IPS-20b (cell line): ENCODE results near the gene SMOC2.
"Not testable (repeated sequence)": the region's sequence is repeated elsewhere in the genome, so short reads cannot be mapped to it uniquely, and the experiment has no call there.

Experiments
- H3K27ac ChIP-seq: one replicate; pipeline ENCODE4 v1.5.1; 2013; ENCODE audit warnings: low read length
- H3K27me3 ChIP-seq: 2 replicates; pipeline ENCODE4 v1.6.1; 2013; ENCODE audit warnings: mild to moderate bottlenecking, low read length, inconsistent platforms; ENCODE audit not compliant: insufficient read depth
- H3K36me3 ChIP-seq: 2 replicates; pipeline ENCODE4 v1.6.1; 2013; ENCODE audit warnings: low read depth, mild to moderate bottlenecking, inconsistent platforms, low read length, moderate library complexity; ENCODE audit not compliant: insufficient read depth
- H3K4me1 ChIP-seq: 2 replicates; pipeline ENCODE4 v1.6.1; 2013; ENCODE audit warnings: mild to moderate bottlenecking, control low read depth, inconsistent platforms, low read length, moderate library complexity; ENCODE audit not compliant: insufficient read depth
- H3K4me3 ChIP-seq: 2 replicates; pipeline ENCODE4 v1.5.1; 2013; ENCODE audit warnings: mild to moderate bottlenecking, low read length, inconsistent platforms
- H3K9ac ChIP-seq: 2 replicates; pipeline ENCODE4 v1.6.1; 2013; ENCODE audit warnings: low read depth, mild to moderate bottlenecking, inconsistent platforms, low read length, moderate library complexity
- H3K9me3 ChIP-seq: 2 replicates; pipeline ENCODE4 v1.6.1; 2013; ENCODE audit warnings: mild to moderate bottlenecking, low read depth, low read length, inconsistent platforms; ENCODE audit not compliant: insufficient read depth

SMOC2 gene

DNA sequence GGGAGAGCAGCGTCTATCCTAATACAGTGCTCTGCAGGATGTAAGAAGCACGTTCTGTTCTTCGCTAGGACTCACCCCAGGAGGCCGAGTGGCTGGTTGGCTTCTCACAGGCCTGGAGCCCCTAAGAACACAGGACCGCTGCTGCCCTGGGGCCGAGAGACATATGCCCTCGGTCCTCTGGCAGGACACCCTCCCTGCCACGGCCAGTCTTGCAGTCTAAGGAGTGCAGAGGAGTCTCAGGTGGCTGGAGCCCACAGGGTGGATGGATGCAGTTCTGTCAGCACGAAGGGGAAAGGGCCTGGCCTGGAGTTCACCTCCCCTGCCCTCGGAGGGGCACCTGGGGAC, 96.5 kb downstream of the SMOC2 start:
- Histone ChIP-seq H3K9me3 (no peaks in the 10 kb centered on the region), H3K9ac (no peak overlapping the region), H3K36me3 (no peaks in the 10 kb centered on the region), H3K4me1 (peaks cover 17% of the 10 kb centered on the region; the same call in 1 of the 2 replicates), H3K4me3 (no peak overlapping the region), H3K27ac (no peak overlapping the region), H3K27me3 (no peaks in the 10 kb centered on the region)

DNA sequence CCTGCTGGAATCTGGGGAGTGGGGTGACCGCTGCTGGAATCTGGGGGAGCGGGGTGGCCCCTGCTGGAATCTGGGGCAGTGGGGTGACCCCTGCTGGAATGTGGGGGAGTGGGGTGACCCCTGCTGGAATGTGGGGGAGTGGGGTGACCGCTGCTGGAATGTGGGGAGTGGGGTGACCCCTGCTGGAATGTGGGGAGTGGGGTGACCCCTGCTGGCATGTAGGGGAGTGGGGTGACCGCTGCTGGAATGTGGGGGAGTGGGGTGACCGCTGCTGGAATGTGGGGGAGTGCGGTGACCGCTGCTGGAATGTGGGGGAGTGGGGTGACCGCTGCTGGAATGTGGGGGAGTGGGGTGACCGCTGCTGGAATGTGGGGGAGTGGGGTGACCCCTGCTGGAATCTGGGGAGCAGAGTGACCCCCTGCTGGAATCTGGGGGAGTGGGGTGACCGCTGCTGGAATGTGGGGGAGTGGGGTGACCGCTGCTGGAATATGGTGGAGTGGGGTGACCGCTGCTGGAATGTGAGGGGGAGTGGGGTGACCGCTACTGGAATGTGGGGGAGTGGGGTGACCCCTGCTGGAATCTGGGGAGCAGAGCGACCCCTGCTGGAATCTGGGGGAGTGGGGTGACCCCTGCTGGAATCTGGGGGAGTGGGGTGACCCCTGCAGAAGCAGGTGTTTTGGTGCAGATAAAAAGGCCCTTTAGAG, 97.4 kb downstream of the SMOC2 start:
- H3K27me3 ChIP-seq, H3K9me3 ChIP-seq, H3K27ac ChIP-seq, H3K36me3 ChIP-seq, H3K9ac ChIP-seq, H3K4me3 ChIP-seq: not testable (repeated sequence)
- peaks cover 17% of the 10 kb centered on the region; the same call in 1 of the 2 replicates for H3K4me1 ChIP-seq

DNA sequence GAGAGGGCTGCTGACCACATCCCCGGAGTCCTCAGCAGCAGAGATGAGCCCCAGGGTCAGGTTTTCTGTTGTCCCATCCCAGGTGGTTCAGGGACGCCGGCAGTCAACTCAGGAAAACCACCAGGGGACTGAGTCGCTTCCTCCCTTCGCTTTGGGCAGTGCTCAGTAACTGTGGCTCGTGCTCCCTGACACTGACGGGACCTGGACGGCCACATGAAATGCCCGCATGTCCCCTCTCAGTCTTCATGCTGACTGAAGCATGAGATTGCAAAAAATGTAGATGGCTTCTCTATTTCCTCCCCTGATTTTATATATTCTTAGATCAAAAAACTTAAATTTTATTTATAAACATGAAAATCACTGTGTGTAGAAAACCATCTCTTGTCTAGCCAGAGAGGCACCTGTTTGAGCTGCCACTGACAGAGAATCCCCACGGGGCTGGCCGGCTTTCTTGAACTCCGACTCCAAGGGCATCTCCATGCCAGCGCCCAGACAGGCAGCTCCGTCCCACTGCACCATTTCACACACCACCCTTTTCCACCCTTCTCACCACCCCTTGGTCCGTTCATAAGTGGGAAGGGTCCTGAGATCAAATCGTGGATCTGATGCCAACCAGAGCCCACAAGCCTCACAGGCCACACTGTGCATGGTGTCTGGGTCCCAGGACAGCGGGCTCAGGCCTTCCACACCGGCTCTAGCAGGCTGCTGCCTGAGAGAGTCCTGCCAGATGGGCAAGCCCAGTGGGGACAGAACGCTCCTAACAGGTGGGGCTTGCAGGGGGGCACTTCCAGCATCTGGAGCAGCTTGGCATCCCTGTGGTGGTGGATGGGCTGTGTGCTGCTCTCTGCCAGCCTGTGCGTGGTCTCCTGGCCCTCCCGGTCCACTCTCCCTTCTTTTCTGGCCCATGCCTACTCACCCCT, 98.2 kb downstream of the SMOC2 start:
- H3K27ac ChIP-seq, result no peak overlapping the region
- no peaks in the 10 kb centered on the region for H3K9me3 ChIP-seq
- H3K9ac ChIP-seq, result no peak overlapping the region
- H3K4me3 ChIP-seq, result no peak overlapping the region
- H3K27me3 ChIP-seq, result no peaks in the 10 kb centered on the region
- peaks cover 17% of the 10 kb centered on the region; the same call in 1 of the 2 replicates for H3K4me1 ChIP-seq
- H3K36me3 ChIP-seq, result no peaks in the 10 kb centered on the region

DNA sequence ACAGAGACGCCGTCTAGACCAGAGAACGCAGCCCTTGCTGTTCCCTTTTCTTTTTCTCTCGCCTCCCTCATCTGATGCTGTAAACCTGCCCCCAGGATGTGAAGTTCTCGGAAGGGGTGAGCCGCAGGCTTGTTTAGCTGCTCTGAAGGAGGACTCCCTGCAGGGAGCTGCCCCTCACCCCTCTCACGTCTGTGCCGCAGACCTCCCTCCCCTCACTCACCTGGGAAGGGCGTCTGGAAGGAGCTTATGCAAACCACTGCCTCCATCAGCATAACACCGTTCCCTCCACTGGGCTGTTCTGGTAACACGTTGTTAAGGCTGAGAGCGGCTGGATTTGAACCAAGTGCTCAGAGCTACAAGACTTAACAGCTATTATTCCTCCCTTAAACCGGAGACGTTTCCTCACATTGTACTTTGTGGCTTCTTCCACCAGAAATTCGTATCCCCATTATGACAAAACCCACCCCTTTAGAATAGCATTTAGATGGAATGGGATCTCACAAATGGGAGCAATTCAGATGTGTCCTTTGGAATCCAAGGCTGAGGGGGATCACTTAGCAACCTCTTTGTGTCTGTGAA, 99.8 kb downstream of the SMOC2 start:
- H3K4me1 ChIP-seq, result peaks cover 17% of the 10 kb centered on the region; the same call in 1 of the 2 replicates
- H3K36me3 ChIP-seq, result no peaks in the 10 kb centered on the region
- H3K9ac ChIP-seq, result no peak overlapping the region
- no peak overlapping the region for H3K27ac ChIP-seq
- no peak overlapping the region; the same call in 1 of the 2 replicates for H3K4me3 ChIP-seq
- H3K9me3 ChIP-seq, result no peaks in the 10 kb centered on the region
- no peaks in the 10 kb centered on the region for H3K27me3 ChIP-seq

DNA sequence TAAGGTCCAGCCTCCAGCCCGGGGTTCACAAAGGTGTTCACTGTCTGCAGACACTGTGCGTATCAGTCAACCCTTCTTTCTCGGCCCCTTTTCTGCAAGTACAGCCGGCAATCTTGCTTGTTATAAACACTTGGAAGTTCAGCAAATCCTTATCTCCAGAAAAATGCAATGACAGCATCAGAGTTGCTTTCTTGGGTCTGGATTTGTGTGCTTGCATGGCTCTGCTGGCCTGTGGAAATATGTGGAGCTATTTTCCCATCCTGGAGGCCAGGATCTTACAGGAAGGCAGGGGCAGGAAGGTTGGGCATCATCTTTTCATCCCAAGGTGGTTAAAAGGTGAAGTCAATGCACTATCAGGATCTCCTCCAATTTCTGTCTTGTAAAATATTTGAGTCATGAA, 100.3 kb downstream of the SMOC2 start:
- H3K9ac ChIP-seq, result no peak overlapping the region

DNA sequence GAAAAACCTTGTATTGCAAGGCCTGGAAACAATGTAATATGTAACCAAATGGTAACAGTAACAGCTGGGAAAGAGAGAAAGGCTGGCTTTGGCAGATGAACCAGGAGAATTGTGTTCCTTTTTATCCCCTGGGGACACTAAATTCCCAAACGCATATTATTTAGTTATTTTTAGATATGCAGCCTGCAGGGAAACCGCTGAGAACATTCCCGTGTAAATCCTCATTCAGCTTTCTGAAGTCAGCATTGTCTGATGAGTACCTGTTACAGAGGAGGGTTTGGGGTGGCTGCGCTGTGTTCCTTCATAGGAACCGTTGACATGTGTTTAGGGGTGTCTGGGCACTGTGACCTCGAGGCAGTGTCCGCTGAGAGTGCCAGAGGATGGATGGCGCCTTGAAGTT, 101.3 kb downstream of the SMOC2 start:
- H3K4me3 ChIP-seq, result no peak overlapping the region
- H3K4me1 ChIP-seq, result peaks cover 17% of the 10 kb centered on the region; the same call in 1 of the 2 replicates

More for the DNA sequence above, 100.3 kb downstream of the SMOC2 start:
- no peak overlapping the region for H3K4me3 ChIP-seq
- H3K9me3 ChIP-seq, result no peaks in the 10 kb centered on the region
- H3K27me3 ChIP-seq, result no peaks in the 10 kb centered on the region
- H3K27ac ChIP-seq, result no peak overlapping the region
- H3K4me1 ChIP-seq, result peaks cover 17% of the 10 kb centered on the region; the same call in 1 of the 2 replicates
- H3K36me3 ChIP-seq, result no peaks in the 10 kb centered on the region

DNA sequence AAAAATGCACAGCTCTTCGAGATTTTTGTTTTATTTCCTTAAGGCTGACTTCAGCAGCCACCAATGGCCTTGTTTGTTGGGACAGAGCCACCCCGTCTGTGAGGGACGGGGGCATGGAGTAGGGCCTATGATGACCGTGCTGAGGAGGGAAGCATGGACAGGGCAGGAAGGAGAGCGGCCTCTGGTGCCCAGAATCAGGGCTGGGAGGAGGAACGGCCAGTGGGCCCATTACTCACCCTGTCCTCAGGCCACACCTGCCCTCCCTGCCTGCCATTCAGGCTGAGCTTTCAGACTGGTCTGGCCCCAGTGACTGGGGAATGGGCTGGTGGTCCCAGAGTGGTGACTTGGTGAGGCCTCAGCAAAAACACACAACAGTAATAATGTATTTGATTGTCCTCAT, 104.4 kb downstream of the SMOC2 start:
- Histone ChIP-seq H3K27ac (no peak overlapping the region), H3K9me3 (no peaks in the 10 kb centered on the region), H3K4me1 (peaks cover 14% of the 10 kb centered on the region; the same call in 1 of the 2 replicates), H3K4me3 (no peak overlapping the region), H3K9ac (no peak overlapping the region), H3K36me3 (no peaks in the 10 kb centered on the region), H3K27me3 (no peaks in the 10 kb centered on the region)

More for the DNA sequence above, 101.3 kb downstream of the SMOC2 start:
- Histone ChIP-seq H3K9ac (no peak overlapping the region), H3K27ac (no peak overlapping the region), H3K36me3 (no peaks in the 10 kb centered on the region), H3K9me3 (no peaks in the 10 kb centered on the region), H3K27me3 (no peaks in the 10 kb centered on the region)

DNA sequence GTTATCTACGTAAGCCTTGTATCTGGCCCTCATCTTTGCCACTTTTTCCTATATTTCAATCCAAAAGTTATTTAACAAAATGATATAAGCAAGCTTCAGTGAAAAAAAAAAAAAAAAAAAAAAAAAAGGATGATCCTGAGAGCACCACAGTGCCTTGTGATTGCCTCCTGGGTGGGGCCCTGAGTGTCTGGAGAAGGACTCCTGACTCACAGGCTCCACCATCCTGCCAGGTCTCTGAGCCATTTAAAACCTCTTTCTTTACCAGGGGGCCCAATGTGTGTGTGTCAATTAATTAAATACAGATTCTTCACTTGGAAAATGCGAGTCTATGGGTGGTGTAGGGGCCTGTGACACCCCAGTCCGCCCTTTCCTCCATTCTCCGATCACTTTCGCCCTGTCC, 105.2 kb downstream of the SMOC2 start:
- no peak overlapping the region for H3K27ac ChIP-seq
- peaks cover 13% of the 10 kb centered on the region; the same call in 1 of the 2 replicates for H3K4me1 ChIP-seq
- no peak overlapping the region for H3K4me3 ChIP-seq
- H3K9me3 ChIP-seq, result no peaks in the 10 kb centered on the region
- no peaks in the 10 kb centered on the region for H3K36me3 ChIP-seq
- H3K27me3 ChIP-seq, result no peaks in the 10 kb centered on the region
- no peak overlapping the region for H3K9ac ChIP-seq

DNA sequence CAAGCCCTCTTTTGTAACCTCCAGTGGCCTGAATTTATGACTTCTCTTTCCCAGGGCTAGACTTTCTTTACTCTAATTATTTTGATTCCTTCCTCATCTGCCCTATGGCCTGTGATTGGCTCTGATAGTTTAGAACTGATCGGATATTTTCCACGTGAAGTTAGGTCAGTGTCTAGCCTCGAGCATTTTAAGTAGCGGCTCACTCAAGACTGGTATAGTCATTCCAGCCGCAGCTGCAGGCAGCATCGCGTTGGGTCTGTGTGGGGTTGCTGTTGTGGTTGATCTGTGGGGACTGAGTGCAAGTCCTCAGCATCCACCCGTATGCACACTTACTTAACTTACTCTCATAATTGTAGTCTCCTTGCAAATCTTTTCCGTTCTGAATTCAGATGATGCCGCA, 105.7 kb downstream of the SMOC2 start:
- no peaks in the 10 kb centered on the region for H3K27me3 ChIP-seq
- no peak overlapping the region for H3K27ac ChIP-seq
- H3K4me3 ChIP-seq, result no peak overlapping the region

DNA sequence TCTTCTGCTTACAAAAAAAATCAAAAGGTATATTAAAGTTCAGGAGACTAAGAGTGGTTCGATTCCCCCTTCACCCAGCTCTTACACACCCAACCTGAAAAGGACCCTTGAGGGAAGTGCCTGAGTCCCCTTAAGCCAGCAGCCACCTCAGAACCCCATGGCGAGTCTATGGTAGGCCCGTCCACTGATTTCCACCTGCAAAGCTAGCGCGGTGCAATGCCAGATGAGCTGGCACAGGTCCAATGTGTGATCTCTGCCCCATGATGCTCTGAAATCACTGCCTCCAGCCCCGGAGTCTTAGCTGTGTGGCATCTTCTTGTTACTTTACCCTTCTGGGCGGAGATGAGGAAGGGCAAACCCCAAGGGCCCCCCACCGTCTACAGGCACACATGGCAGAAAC, 109.3 kb downstream of the SMOC2 start:
- H3K4me1 ChIP-seq, result no peaks in the 10 kb centered on the region
- no peak overlapping the region for H3K27ac ChIP-seq
- no peaks in the 10 kb centered on the region for H3K27me3 ChIP-seq
- no peaks in the 10 kb centered on the region for H3K36me3 ChIP-seq
- H3K9ac ChIP-seq, result no peak overlapping the region
- H3K9me3 ChIP-seq, result no peaks in the 10 kb centered on the region
- no peak overlapping the region for H3K4me3 ChIP-seq

More for the DNA sequence above, 105.7 kb downstream of the SMOC2 start:
- Histone ChIP-seq H3K9me3 (no peaks in the 10 kb centered on the region), H3K4me1 (peaks cover 7% of the 10 kb centered on the region; the same call in 1 of the 2 replicates), H3K36me3 (no peaks in the 10 kb centered on the region), H3K9ac (no peak overlapping the region)

DNA sequence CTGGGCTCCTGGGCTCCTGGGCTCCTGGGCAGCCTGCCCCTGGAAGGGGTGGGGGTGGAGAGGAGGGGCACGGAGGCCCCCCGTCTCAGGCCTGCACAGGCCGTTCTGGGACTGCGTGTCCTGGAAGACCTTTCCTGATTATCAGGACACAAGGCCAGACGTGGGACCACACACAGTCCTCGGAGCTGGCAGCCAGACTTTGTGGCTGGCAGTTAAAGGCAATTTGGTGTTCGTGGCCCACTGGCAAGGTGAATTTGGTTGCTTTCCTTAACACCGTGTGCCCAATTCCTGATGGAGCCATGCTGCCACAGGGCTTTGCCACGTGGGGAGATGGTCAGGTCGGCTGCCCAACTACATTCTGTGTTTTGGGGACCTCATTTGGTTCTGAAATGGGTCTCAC, 113.5 kb downstream of the SMOC2 start:
- Histone ChIP-seq H3K4me3 (no peak overlapping the region), H3K27ac (no peak overlapping the region), H3K36me3 (no peaks in the 10 kb centered on the region), H3K27me3 (no peaks in the 10 kb centered on the region), H3K4me1 (no peaks in the 10 kb centered on the region), H3K9me3 (no peaks in the 10 kb centered on the region), H3K9ac (no peak overlapping the region)
